BJ (cell line): ENCODE measurements around the gene FHAD1. TPM values are rescaled to one million over a fixed set of nuclear protein-coding genes. Genes with fewer than 3 reads are reported as not detected.

Experiments
- CTCF ChIA-PET: fragments of 350-600 bp; formaldehyde crosslinking; extraction: SDS; loops from one replicate; lab custom pipeline; 2021; ENCODE audit warnings: antibody characterized with exemption, inconsistent platforms; lab: Yijun Ruan, JAX
- POLR2A ChIA-PET: fragments of 300-600 bp; sonication (Branson Sonifier 250); formaldehyde crosslinking; extraction: SDS; loops from one replicate; lab custom pipeline; 2021; ENCODE audit warnings: antibody characterized with exemption; lab: Charles Lee
- DNase-seq: peaks from one replicate; pipeline ENCODE4 v3.0.0-alpha.2; 2011; ENCODE audit warnings: low read depth
- H3K27me3 ChIP-seq: 2 replicates; pipeline ENCODE4 v1.6.0; 2011; ENCODE audit warnings: low read length; ENCODE audit not compliant: control insufficient read depth, insufficient read depth
- H3K36me3 ChIP-seq: 2 replicates; pipeline ENCODE4 v1.5.1; 2011; ENCODE audit warnings: low read length; ENCODE audit not compliant: control insufficient read depth, insufficient read depth
- H3K4me3 ChIP-seq: 2 replicates; pipeline ENCODE4 v1.5.1; 2011; ENCODE audit warnings: low read depth, mild to moderate bottlenecking, control low read depth, low read length
- CTCF ChIP-seq: IDR thresholded peaks from 2 replicates; pipeline ENCODE4 v1.5.1; 2011; ENCODE audit warnings: low read depth, mild to moderate bottlenecking, control low read depth, inconsistent platforms, low read length, moderate library complexity; ENCODE audit not compliant: insufficient read depth
- polyA plus RNA-seq: library from polyadenylated mRNA; depleted of rRNA; stranded (reverse); fragments of >200 nt; gene quantifications from 2 replicates; pipeline ENCODE4 v1.2.3, GENCODE V29; 2011

FHAD1 gene
- polyA plus RNA-seq, 1 experiment, result not detected

GRCh38 chr1:15442119-15442518, 195.1 kb downstream of the FHAD1 start:
- no peak for DNase-seq
- TF ChIP-seq CTCF, result no peak
- ChIA-PET CTCF (interaction anchor here (1.1 to 1.4 kb wide), 2 partner anchors 9 to 11 kb away, joined by 3 to 4 read pairs; no protein-coding TSS in a partner anchor), POLR2A (no interaction called here)
- Histone ChIP-seq H3K36me3 (no peaks in the 10 kb centered on the region; the same call in 1 of the 2 replicates), H3K27me3 (peaks cover 6% of the 10 kb centered on the region), H3K4me3 (no peak overlapping the region)

DNA sequence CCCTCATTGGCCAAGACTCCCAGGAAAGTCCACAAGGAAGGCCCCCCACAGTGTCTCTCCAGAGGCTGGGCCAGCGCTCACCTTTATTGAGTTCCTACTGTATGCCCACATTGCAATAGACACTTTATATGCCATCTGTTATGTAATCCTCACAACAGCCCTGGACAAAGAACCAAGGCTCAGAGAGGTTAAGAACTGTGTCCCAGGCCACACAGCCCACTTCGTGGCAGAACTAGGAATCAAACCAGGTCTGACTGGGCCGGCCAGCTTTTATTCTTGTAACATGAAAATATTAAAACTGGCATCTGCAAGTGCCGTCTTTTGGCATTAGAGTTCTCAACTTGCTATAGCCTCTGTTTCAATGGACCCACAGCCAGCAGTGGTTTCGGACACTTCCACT, 195.7 kb downstream of the FHAD1 start:
- TF ChIP-seq CTCF, result no peak
- POLR2A ChIA-PET, result no interaction called here

DNA sequence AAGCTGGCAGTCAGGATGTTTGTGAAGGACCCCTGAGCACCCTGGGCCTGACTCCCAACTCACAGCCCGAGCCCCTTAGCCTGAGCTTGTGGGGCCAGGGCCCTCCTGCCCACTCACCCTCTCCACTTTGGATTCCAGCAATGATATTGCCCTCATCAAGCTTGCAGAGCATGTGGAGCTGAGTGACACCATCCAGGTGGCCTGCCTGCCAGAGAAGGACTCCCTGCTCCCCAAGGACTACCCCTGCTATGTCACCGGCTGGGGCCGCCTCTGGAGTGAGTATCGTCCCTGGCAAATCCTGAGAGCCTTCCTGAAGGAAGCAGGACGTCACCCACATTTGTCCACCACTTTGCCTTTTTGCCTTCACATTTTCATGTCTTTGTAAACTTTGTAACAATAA, 196.3 kb downstream of the FHAD1 start:
- no peak for TF ChIP-seq CTCF
- ChIA-PET POLR2A (no interaction called here), CTCF (interaction anchor here (2.6 kb wide), 1 partner anchor 12 kb away, joined by 19 read pairs; no protein-coding TSS in a partner anchor)
- H3K36me3 ChIP-seq, result no peaks in the 10 kb centered on the region
- no peak overlapping the region for H3K4me3 ChIP-seq
- H3K27me3 ChIP-seq, result peaks cover 9% of the 10 kb centered on the region
- no peak for DNase-seq

More for the DNA sequence above, 195.7 kb downstream of the FHAD1 start:
- Histone ChIP-seq H3K4me3 (no peak overlapping the region), H3K36me3 (no peaks in the 10 kb centered on the region), H3K27me3 (peaks cover 9% of the 10 kb centered on the region)
- CTCF ChIA-PET, result interaction anchor here (2.6 kb wide), 1 partner anchor 11 kb away, joined by 19 read pairs; no protein-coding TSS in a partner anchor
- DNase-seq, result no peak

DNA sequence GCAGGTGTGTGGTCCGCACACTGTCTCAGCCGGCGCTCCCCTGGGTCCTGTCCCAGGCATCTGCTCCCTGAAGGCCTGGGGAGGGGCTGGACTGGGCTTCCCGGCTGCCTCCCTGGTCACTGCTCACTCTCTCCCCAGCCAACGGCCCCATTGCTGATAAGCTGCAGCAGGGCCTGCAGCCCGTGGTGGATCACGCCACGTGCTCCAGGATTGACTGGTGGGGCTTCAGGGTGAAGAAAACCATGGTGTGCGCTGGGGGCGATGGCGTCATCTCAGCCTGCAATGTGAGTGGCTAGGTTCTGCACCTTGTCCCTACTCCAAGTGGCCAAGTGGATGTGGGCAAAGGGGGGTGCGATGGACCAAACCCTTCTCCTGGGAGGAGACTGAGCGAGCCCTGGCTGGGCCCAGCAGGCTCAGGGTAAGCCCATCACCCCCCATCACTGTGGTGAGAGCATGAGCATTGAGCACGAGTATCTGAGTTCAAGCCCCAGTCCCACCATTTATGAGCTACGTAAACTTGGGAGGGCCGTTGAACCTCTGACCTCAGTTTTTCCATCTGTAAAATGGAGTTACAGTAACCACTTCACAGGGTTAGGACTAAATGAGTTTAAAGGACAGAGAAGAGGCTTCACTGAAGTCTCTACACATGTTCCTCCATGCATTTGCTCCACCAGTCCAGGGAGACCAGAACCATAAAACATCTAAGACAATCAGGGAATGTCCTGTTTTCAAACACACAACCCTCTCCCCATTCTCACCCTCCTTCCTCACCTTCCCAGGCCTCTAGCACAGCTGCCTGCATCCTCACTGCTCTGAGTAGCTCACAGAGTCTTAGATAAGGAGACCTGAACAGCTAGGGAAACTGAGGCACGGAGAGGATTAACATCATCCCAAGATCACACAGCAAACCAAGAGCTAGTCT, 197.7 kb downstream of the FHAD1 start:
- ChIA-PET CTCF (interaction anchor here (1.0 to 2.6 kb wide), 2 partner anchors 13 to 120 kb away, joined by 3 to 19 read pairs; no protein-coding TSS in a partner anchor), POLR2A (no interaction called here)
- TF ChIP-seq CTCF, result no peak
- Histone ChIP-seq H3K36me3 (no peaks in the 10 kb centered on the region), H3K4me3 (no peak overlapping the region), H3K27me3 (peaks cover 9% of the 10 kb centered on the region)
- no peak for DNase-seq

GRCh38 chr1:15445390-15446122, 198.5 kb downstream of the FHAD1 start:
- Histone ChIP-seq H3K36me3 (no peaks in the 10 kb centered on the region), H3K4me3 (no peak overlapping the region), H3K27me3 (peaks cover 9% of the 10 kb centered on the region)
- TF ChIP-seq CTCF, result no peak
- ChIA-PET CTCF (interaction anchor here (1.0 to 2.6 kb wide), 2 partner anchors 14 to 121 kb away, joined by 3 to 19 read pairs; no protein-coding TSS in a partner anchor), POLR2A (no interaction called here)
- DNase-seq, result no peak
